Parathyroid adenoma (tissue), 2 donors: ENCODE data around the gene ALK.

Source experiments
- H2AFZ ChIP-seq: fragments of 300-600 bp; sonication (generic); one replicate; pipeline ENCODE4 v1.7.0; 2017; ENCODE audit warnings: antibody characterized with exemption, mild to moderate bottlenecking
- H3K27ac ChIP-seq: fragments of 300-600 bp; sonication (generic); one replicate; pipeline ENCODE4 v1.7.0; 2017
- H3K27me3 ChIP-seq: fragments of 300-600 bp; sonication (generic); one replicate; pipeline ENCODE4 v1.7.0; 2017; ENCODE audit warnings: low read length; ENCODE audit not compliant: control insufficient read depth, insufficient read depth
- H3K36me3 ChIP-seq: fragments of 300-600 bp; sonication (generic); one replicate; pipeline ENCODE4 v1.7.0; 2017; ENCODE audit warnings: low read length; ENCODE audit not compliant: control insufficient read depth, insufficient read depth
- H3K4me1 ChIP-seq: fragments of 300-600 bp; sonication (generic); one replicate; pipeline ENCODE4 v1.7.0; 2017; ENCODE audit warnings: control low read depth
- H3K4me2 ChIP-seq: fragments of 300-600 bp; sonication (generic); one replicate; pipeline ENCODE4 v1.7.0; 2017; ENCODE audit warnings: low read length
- H3K4me3 ChIP-seq: fragments of 300-600 bp; sonication (generic); one replicate; pipeline ENCODE4 v1.7.0; 2017; ENCODE audit warnings: low read depth, low read length
- H3K79me2 ChIP-seq: fragments of 300-600 bp; sonication (generic); one replicate; pipeline ENCODE4 v1.7.0; 2017; ENCODE audit warnings: control low read depth
- H3K9ac ChIP-seq: fragments of 300-600 bp; sonication (generic); one replicate; pipeline ENCODE4 v1.7.0; 2017; ENCODE audit warnings: mild to moderate bottlenecking
- H3K9me3 ChIP-seq: fragments of 300-600 bp; sonication (generic); one replicate; pipeline ENCODE4 v1.7.0; 2017; ENCODE audit warnings: low read length; ENCODE audit not compliant: control insufficient read depth
- TF ChIP-seq, protein P1 (sequence below): fragments of 300-600 bp; sonication (generic); IDR thresholded peaks from one replicate; pipeline ENCODE4 v1.7.0; 2017; ENCODE audit warnings: antibody characterized with exemption, mild to moderate bottlenecking
- donor health status: primary hyperparathyroidism.

ALK gene

GRCh38 chr2:29921560-29921915 lies at the start of gene ALK:
Gene ALK, minus strand, starts transcription at chr2:29921586. Its CDS starts 927 bp downstream, at chr2:29920659.
- Histone ChIP-seq H2AFZ (peak within 1 kb of the TSS; percentile 89), H3K36me3 (no peaks in the 10 kb centered on the region), H3K4me1 (peaks cover 4% of the 10 kb centered on the region), H3K27ac (no peak within 1 kb of the TSS), H3K4me2 (peak within 1 kb of the TSS; percentile 64), H3K79me2 (no peaks in the 10 kb centered on the region), H3K27me3 (no peaks in the 10 kb centered on the region), H3K9ac (no peak within 1 kb of the TSS), H3K4me3 (no peak within 1 kb of the TSS), H3K9me3 (no peaks in the 10 kb centered on the region)
- TF ChIP-seq, protein P1, sequence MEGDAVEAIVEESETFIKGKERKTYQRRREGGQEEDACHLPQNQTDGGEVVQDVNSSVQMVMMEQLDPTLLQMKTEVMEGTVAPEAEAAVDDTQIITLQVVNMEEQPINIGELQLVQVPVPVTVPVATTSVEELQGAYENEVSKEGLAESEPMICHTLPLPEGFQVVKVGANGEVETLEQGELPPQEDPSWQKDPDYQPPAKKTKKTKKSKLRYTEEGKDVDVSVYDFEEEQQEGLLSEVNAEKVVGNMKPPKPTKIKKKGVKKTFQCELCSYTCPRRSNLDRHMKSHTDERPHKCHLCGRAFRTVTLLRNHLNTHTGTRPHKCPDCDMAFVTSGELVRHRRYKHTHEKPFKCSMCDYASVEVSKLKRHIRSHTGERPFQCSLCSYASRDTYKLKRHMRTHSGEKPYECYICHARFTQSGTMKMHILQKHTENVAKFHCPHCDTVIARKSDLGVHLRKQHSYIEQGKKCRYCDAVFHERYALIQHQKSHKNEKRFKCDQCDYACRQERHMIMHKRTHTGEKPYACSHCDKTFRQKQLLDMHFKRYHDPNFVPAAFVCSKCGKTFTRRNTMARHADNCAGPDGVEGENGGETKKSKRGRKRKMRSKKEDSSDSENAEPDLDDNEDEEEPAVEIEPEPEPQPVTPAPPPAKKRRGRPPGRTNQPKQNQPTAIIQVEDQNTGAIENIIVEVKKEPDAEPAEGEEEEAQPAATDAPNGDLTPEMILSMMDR = no peak

DNA sequence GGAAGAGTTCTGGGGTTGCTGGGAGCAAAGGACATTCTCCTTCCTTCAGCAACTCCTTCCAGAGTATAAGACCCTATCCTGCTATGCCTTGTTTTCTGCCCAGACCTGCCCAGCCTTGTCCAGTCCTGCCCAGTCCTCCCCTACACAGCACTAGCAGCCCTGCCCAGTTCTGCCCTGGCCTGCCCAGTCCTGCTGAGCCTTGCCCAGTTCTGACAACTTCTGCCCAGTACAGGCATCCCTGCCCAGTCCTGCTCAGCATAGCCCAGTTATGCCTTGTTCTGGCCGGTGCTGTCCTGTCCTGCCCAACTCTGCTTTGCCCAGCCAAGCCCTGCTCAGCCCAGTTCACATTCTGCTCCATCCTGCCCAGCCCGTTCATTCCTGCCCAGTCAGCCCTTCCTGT lies 44.9 kb upstream of the ALK start:
- Histone ChIP-seq H3K27ac (no peak overlapping the region), H3K9ac (no peak overlapping the region), H2AFZ (no peak overlapping the region), H3K4me2 (no peak overlapping the region), H3K27me3 (no peaks in the 10 kb centered on the region), H3K79me2 (no peaks in the 10 kb centered on the region), H3K4me1 (no peaks in the 10 kb centered on the region), H3K36me3 (no peaks in the 10 kb centered on the region), H3K9me3 (no peaks in the 10 kb centered on the region), H3K4me3 (no peak overlapping the region)
- TF ChIP-seq, protein P1 = no peak

DNA sequence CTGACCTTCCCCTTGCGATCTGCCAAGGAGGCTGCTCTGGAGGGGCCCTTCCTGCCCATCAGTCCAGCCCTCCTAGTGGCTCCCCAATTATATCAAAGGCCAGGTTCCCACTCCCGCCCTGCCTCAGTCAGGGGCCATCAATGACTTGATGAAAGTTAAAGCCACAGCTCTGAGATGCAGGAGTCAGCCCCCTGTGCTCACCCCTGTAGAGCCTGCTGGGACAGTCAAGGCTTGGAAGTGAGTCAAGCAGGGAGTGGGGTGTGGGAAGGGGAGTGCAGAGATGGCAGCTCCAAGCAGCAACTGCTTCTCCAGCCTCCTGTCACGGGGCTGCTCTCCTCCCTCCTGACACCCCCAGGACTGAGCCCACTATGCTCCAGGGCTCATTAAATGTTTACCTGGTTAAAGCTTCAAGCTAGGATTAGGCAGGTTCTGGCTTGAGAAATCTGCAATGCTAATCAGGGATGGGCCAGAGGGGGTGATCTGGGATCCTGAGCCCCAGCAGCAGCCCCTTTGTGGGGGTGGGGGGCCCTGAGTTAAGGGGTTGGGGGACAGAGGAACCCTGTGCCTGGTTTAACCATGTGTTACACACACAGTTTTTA lies 42.7 kb upstream of the ALK start:
- no peak overlapping the region for H2AFZ ChIP-seq
- no peaks in the 10 kb centered on the region for H3K9me3 ChIP-seq
- no peak overlapping the region for H3K27ac ChIP-seq
- H3K4me2 ChIP-seq = no peak overlapping the region
- TF ChIP-seq, protein P1 = no peak
- no peak overlapping the region for H3K9ac ChIP-seq
- no peaks in the 10 kb centered on the region for H3K4me1 ChIP-seq
- H3K79me2 ChIP-seq = no peaks in the 10 kb centered on the region
- H3K36me3 ChIP-seq = no peaks in the 10 kb centered on the region
- no peak overlapping the region for H3K4me3 ChIP-seq
- H3K27me3 ChIP-seq = no peaks in the 10 kb centered on the region

- H3K9ac ChIP-seq = no peak overlapping the region
- TF ChIP-seq, protein P1 = no peak
- no peaks in the 10 kb centered on the region for H3K79me2 ChIP-seq
- no peaks in the 10 kb centered on the region for H3K4me1 ChIP-seq
- no peak overlapping the region for H3K4me2 ChIP-seq
- H3K9me3 ChIP-seq = no peaks in the 10 kb centered on the region
- no peaks in the 10 kb centered on the region for H3K36me3 ChIP-seq
- H2AFZ ChIP-seq = no peak overlapping the region
- H3K27me3 ChIP-seq = no peaks in the 10 kb centered on the region
- H3K27ac ChIP-seq = no peak overlapping the region
- H3K4me3 ChIP-seq = no peak overlapping the region
These were observed 41.5 kb upstream of the ALK start for GRCh38 chr2:29962922-29963321.

DNA sequence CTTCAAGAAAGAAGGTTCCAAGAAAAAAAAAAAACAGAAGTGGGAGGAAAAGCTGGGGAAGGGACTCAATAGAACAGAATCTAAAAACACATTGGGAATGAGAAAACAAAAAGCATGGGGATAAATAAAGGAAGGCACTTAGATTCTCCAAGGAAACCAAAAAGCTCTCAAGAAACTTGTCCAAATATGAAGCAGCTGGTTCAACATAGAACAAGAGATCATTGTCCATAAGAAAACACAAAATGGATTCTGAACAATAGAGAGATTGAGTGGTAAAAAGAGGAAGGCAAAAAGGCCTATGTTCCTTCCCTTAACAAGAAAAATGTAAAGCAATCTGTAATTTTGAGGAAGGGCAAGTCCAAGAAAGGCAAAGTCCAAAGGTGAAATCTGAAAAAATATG lies 32.9 kb upstream of the ALK start:
- TF ChIP-seq, protein P1 = no peak
- no peak overlapping the region for H3K9ac ChIP-seq
- no peak overlapping the region for H3K27ac ChIP-seq
- no peaks in the 10 kb centered on the region for H3K79me2 ChIP-seq
- H3K9me3 ChIP-seq = no peaks in the 10 kb centered on the region
- no peaks in the 10 kb centered on the region for H3K4me1 ChIP-seq
- H2AFZ ChIP-seq = no peak overlapping the region
- H3K4me2 ChIP-seq = no peak overlapping the region
- no peaks in the 10 kb centered on the region for H3K27me3 ChIP-seq
- no peak overlapping the region for H3K4me3 ChIP-seq
- H3K36me3 ChIP-seq = no peaks in the 10 kb centered on the region
